HCT116 (cell line): ENCODE measurements around the gene STC2. TPM values are rescaled to one million over a fixed set of nuclear protein-coding genes. Genes with fewer than 3 reads are reported as not detected.

Experiments
- ATAC-seq: fragments of 200-7000 bp; cut with Tn5 transposase; 2 replicates; pipeline ENCODE4 v1.9.1; 2020; ENCODE audit warnings: mild to moderate bottlenecking, moderate library complexity
- BruUV-seq: library from RNA; stranded (reverse); fragments of 400-500 nt; replicated peaks from 2 replicates; lab custom pipeline; 2021; lab: Mats Ljungman, UMichigan
- CTCF ChIA-PET: fragments of 300-600 bp; sonication (Branson Sonifier 250); formaldehyde crosslinking; loops from one replicate; lab custom pipeline; 2021; ENCODE audit warnings: antibody characterized with exemption; lab: Charles Lee
- POLR2A ChIA-PET: fragments of 300-600, 350-600 bp; sonication (Branson Sonifier 250); formaldehyde crosslinking; loops from one replicate; lab custom pipeline; 2021; ENCODE audit warnings: antibody characterized with exemption; lab: Charles Lee
- RAD21 ChIA-PET, 2 experiments: fragments of 300-600 bp; sonication (Branson Sonifier 250); formaldehyde crosslinking; loops; one replicate each; lab custom pipeline; 2023; ENCODE audit warnings: low total read pairs in 2 of 2; ENCODE audit not compliant: uncharacterized antibody in 2 of 2, unreplicated experiment in 2 of 2, low non-redundant PET in 1 of 2; lab: Charles Lee
- DNase-seq: peaks from one replicate; pipeline ENCODE4 v3.0.0-alpha.2; 2010; ENCODE audit warnings: low read depth, low spot score
- H2AFZ ChIP-seq: fragments of 200-600 bp; shearing (Covaris generic), sonication (generic); 2 replicates; pipeline ENCODE4 v1.6.1; 2017; ENCODE audit warnings: low read depth, mixed run types, mixed read lengths, antibody characterized with exemption, low read length; ENCODE audit not compliant: poor library complexity, severe bottlenecking
- H3K27ac ChIP-seq: 2 replicates; pipeline ENCODE4 v1.5.1; 2012; ENCODE audit warnings: low read depth, low read length
- H3K27me3 ChIP-seq: fragments of 200-600 bp; sonication (generic); 2 replicates; pipeline ENCODE4 v1.6.1; 2016; ENCODE audit warnings: mixed run types, low read length, mixed read lengths; ENCODE audit not compliant: insufficient read depth
- H3K36me3 ChIP-seq, 2 experiments: fragments of 200-500 bp in 1 of 2; fragments of 200-600 bp in 1 of 2; sonication (Bioruptor generic) in 1 of 2; sonication (generic) in 1 of 2; 2 replicates each; pipeline versions ENCODE4 v1.5.1 to v1.6.1; 2014 to 2016; ENCODE audit warnings: low read length in 2 of 2, inconsistent platforms in 1 of 2, mixed read lengths in 1 of 2, mixed run types in 1 of 2; ENCODE audit not compliant: insufficient read depth in 2 of 2, control insufficient read depth in 1 of 2
- H3K4me1 ChIP-seq, 2 experiments: fragments of 200-600 bp in 1 of 2; sonication (generic) in 1 of 2; 2 replicates each; pipeline versions ENCODE4 v1.5.1 to v1.6.1; 2012 to 2017; ENCODE audit warnings: low read length in 2 of 2, inconsistent platforms in 1 of 2, mild to moderate bottlenecking in 1 of 2, mixed read lengths in 1 of 2, mixed run types in 1 of 2, moderate library complexity in 1 of 2; ENCODE audit not compliant: insufficient read depth in 2 of 2, control insufficient read depth in 1 of 2
- H3K4me2 ChIP-seq: fragments of 200-600 bp; sonication (generic); 2 replicates; pipeline ENCODE4 v1.6.1; 2017; ENCODE audit warnings: mixed run types, low read length, mixed read lengths
- H3K4me3 ChIP-seq, 2 experiments: fragments of 200-600 bp in 1 of 2; sonication (generic) in 1 of 2; replicated peaks in 1 of 2; 2 replicates each; pipeline ENCODE4 v1.5.1; 2011 to 2016; ENCODE audit warnings: low read length in 2 of 2, control low read depth in 1 of 2, low read depth in 1 of 2, mild to moderate bottlenecking in 1 of 2, mixed read lengths in 1 of 2, mixed run types in 1 of 2
- H3K79me2 ChIP-seq: fragments of 200-600 bp; sonication (generic); 2 replicates; pipeline ENCODE4 v1.6.1; 2017; ENCODE audit warnings: mild to moderate bottlenecking, mixed run types, low read length, moderate library complexity, mixed read lengths; ENCODE audit not compliant: insufficient read depth
- H3K9ac ChIP-seq: fragments of 200-600 bp; sonication (generic); 2 replicates; pipeline ENCODE4 v1.6.1; 2016; ENCODE audit warnings: low read length, mixed read lengths
- H3K9me2 ChIP-seq: fragments of 200-600 bp; sonication (generic), shearing (Covaris generic); 2 replicates; pipeline ENCODE4 v1.6.1; 2017; ENCODE audit warnings: mixed run types, mild to moderate bottlenecking, moderate library complexity; ENCODE audit not compliant: insufficient read depth
- H3K9me3 ChIP-seq, 2 experiments: fragments of 200-500 bp in 1 of 2; fragments of 200-600 bp in 1 of 2; sonication (Bioruptor generic) in 1 of 2; sonication (generic) in 1 of 2; 2 replicates each; pipeline ENCODE4 v1.6.1; 2014 to 2017; ENCODE audit warnings: low read length in 2 of 2, mixed read lengths in 2 of 2, inconsistent platforms in 1 of 2, low read depth in 1 of 2, mild to moderate bottlenecking in 1 of 2, mixed run types in 1 of 2, moderate library complexity in 1 of 2; ENCODE audit not compliant: control insufficient read depth in 1 of 2, insufficient read depth in 1 of 2
- H4K20me1 ChIP-seq: fragments of 200-600 bp; sonication (generic), shearing (Covaris generic); 2 replicates; pipeline ENCODE4 v1.6.1; 2017; ENCODE audit warnings: mixed run types, mild to moderate bottlenecking, moderate library complexity; ENCODE audit not compliant: insufficient read depth
- CBX3 ChIP-seq: IDR thresholded peaks from 2 replicates; pipeline ENCODE4 v1.6.1; 2012; ENCODE audit warnings: low read depth
- EGR1 ChIP-seq: IDR thresholded peaks from 2 replicates; pipeline ENCODE4 v1.6.1; 2012; ENCODE audit warnings: low read depth
- SIN3A ChIP-seq: IDR thresholded peaks from 2 replicates; pipeline ENCODE4 v1.6.1; 2012; ENCODE audit warnings: low read depth
- SP1 ChIP-seq: IDR thresholded peaks from 2 replicates; pipeline ENCODE4 v1.6.1; 2012; ENCODE audit warnings: low read depth
- SRF ChIP-seq: IDR thresholded peaks from 2 replicates; pipeline ENCODE4 v1.6.1; 2012; ENCODE audit warnings: low read depth
- ZFX ChIP-seq: fragments of 450-650 bp; IDR thresholded peaks from 2 replicates; pipeline ENCODE4 v1.6.1; 2017
- intact Hi-C: fragments of 100-400 bp; cut with micrococcal nuclease; formaldehyde crosslinking; loops from 2 replicates; pipeline ENCODE4 v1.10.0; 2022
- total RNA-seq: library from RNA; stranded (reverse); gene quantifications from one replicate; pipeline ENCODE4 v1.2.1, GENCODE V29; 2021; ENCODE audit not compliant: unreplicated experiment
- TF ChIP-seq, protein P1 (sequence below): IDR thresholded peaks from 2 replicates; pipeline ENCODE4 v1.6.1; 2012; ENCODE audit warnings: low read depth

STC2 gene
- total RNA-seq, 1 experiment from 2014 or later: 97.3 TPM

DNA sequence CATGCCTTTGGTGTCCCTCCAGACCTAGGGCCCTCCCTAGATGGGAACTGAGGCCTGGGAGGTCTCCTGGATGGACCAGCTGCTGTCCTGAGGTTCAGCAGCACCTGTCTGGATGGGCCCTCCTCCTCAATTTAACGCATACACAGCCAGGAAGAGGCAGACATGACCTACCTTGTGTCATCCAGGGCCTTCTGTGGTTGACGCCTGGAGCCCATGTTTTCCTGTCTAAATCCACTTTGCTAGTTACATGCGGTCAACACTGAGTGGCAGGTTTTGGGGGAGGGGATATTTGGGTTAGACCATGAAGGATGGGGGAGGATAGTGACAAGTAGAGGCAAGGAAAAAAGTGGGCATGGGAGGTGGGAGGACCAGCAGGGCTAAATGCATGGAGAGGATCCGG, 3.1 kb upstream of the STC2 start:
- no peak for TF ChIP-seq SRF
- TF ChIP-seq CBX3: no peak
- TF ChIP-seq EGR1: no peak
- no peak for TF ChIP-seq SP1
- TF ChIP-seq, protein P1, sequence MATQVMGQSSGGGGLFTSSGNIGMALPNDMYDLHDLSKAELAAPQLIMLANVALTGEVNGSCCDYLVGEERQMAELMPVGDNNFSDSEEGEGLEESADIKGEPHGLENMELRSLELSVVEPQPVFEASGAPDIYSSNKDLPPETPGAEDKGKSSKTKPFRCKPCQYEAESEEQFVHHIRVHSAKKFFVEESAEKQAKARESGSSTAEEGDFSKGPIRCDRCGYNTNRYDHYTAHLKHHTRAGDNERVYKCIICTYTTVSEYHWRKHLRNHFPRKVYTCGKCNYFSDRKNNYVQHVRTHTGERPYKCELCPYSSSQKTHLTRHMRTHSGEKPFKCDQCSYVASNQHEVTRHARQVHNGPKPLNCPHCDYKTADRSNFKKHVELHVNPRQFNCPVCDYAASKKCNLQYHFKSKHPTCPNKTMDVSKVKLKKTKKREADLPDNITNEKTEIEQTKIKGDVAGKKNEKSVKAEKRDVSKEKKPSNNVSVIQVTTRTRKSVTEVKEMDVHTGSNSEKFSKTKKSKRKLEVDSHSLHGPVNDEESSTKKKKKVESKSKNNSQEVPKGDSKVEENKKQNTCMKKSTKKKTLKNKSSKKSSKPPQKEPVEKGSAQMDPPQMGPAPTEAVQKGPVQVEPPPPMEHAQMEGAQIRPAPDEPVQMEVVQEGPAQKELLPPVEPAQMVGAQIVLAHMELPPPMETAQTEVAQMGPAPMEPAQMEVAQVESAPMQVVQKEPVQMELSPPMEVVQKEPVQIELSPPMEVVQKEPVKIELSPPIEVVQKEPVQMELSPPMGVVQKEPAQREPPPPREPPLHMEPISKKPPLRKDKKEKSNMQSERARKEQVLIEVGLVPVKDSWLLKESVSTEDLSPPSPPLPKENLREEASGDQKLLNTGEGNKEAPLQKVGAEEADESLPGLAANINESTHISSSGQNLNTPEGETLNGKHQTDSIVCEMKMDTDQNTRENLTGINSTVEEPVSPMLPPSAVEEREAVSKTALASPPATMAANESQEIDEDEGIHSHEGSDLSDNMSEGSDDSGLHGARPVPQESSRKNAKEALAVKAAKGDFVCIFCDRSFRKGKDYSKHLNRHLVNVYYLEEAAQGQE: no peak
- no peak for TF ChIP-seq ZFX
- TF ChIP-seq SIN3A: no peak
- Histone ChIP-seq H3K4me1 (peaks cover 17 to 49% of the 10 kb centered on the region in 2 experiments; a peak in 3 of 4 replicates), H3K36me3 (no peaks in the 10 kb centered on the region), H3K79me2 (peaks cover 19% of the 10 kb centered on the region), H3K27ac (peak overlapping the region; percentile 14; the same call in 1 of the 2 replicates), H3K9me2 (no peaks in the 10 kb centered on the region), H4K20me1 (no peaks in the 10 kb centered on the region; the same call in 1 of the 2 replicates), H3K4me2 (peak overlapping the region; percentile 98; the same call in 1 of the 2 replicates), H3K27me3 (no peaks in the 10 kb centered on the region), H3K9me3 (no peaks in the 10 kb centered on the region), H2AFZ (no peak overlapping the region), H3K9ac (no peak overlapping the region), H3K4me3 (no peak overlapping the region)
- ChIA-PET CTCF (interaction anchor here (0.6 to 6.2 kb wide), 19 partner anchors 9 to 348 kb away, joined by 3 to 113 read pairs (median 3); partner anchors contain the start of gene ATP6V0E1), POLR2A (interaction anchor here (0.9 to 7.0 kb wide), 7 partner anchors 9 to 123 kb away, joined by 3 to 67 read pairs (median 4); no protein-coding TSS in a partner anchor), RAD21 (interaction anchor here (0.5 to 2.2 kb wide), 4 partner anchors 35 to 38 kb away, joined by 3 to 27 read pairs (median 10); no protein-coding TSS in a partner anchor)
- no TSS peak for BruUV-seq
- no peak for ATAC-seq
- intact Hi-C loops: loop anchor here (2.0 kb wide), 1 partner anchor 346 kb away; no protein-coding TSS in a partner anchor
- DNase-seq: no peak
